ENCODE measurements around the gene UTS2R.
A peak's percentile ranks its signal among the peaks of the same experiment; 100 is the strongest.
"Not testable (repeated sequence)": the region's sequence is repeated elsewhere in the genome, so short reads cannot be mapped to it uniquely, and the experiment has no call there.

The UTS2R gene

GRCh38 chr17:82334204-82334621 lies 37.4 kb upstream of the UTS2R start:
- DNase-seq (ENCODE audit: low read depth in 2 of 3, low spot score in 2 of 3): no peak

GRCh38 chr17:82334622-82335394 lies 36.8 kb upstream of the UTS2R start:
- DNase-seq (ENCODE audit: low read depth in 2 of 3, low spot score in 2 of 3): no peak

- no peak for DNase-seq (ENCODE audit: low read depth in 2 of 3, low spot score in 2 of 3)
Observed at GRCh38 chr17:82338858-82339633, 32.5 kb upstream of the UTS2R start.

- DNase-seq (ENCODE audit: low read depth in 2 of 3, low spot score in 2 of 3): no peak
Observed at GRCh38 chr17:82339634-82340580, 31.7 kb upstream of the UTS2R start.

- DNase-seq (ENCODE audit: low read depth in 2 of 3, low spot score in 2 of 3): no peak
Observed at GRCh38 chr17:82342361-82343079, 29.0 kb upstream of the UTS2R start.

GRCh38 chr17:82343560-82343959 lies 28.0 kb upstream of the UTS2R start:
- no peak for DNase-seq (ENCODE audit: low read depth in 2 of 3, low spot score in 2 of 3)

- DNase-seq (ENCODE audit: low read depth in 2 of 3, low spot score in 2 of 3): no peak
Observed at GRCh38 chr17:82344175-82344907, 27.2 kb upstream of the UTS2R start.

GRCh38 chr17:82345151-82345976 lies 26.2 kb upstream of the UTS2R start:
- DNase-seq (ENCODE audit: low read depth in 2 of 3, low spot score in 2 of 3): no peak

GRCh38 chr17:82346342-82347300 lies 24.9 kb upstream of the UTS2R start:
- DNase-seq (ENCODE audit: low read depth in 2 of 3, low spot score in 2 of 3): no peak

GRCh38 chr17:82347994-82348393 lies 23.6 kb upstream of the UTS2R start:
- DNase-seq (ENCODE audit: low read depth in 2 of 3, low spot score in 2 of 3): not testable (repeated sequence)

GRCh38 chr17:82348434-82348833 lies 23.1 kb upstream of the UTS2R start:
- DNase-seq (ENCODE audit: low read depth in 2 of 3, low spot score in 2 of 3): no peak

GRCh38 chr17:82348866-82349265 lies 22.7 kb upstream of the UTS2R start:
- no peak for DNase-seq (ENCODE audit: low read depth in 2 of 3, low spot score in 2 of 3)

GRCh38 chr17:82349287-82349701 lies 22.3 kb upstream of the UTS2R start:
- DNase-seq (ENCODE audit: low read depth in 2 of 3, low spot score in 2 of 3): no peak

GRCh38 chr17:82350182-82351030 lies 21.2 kb upstream of the UTS2R start:
- no peak for DNase-seq (ENCODE audit: low read depth in 2 of 3, low spot score in 2 of 3)

GRCh38 chr17:82351254-82351712 lies 20.3 kb upstream of the UTS2R start:
- no peak for DNase-seq (ENCODE audit: low read depth in 2 of 3, low spot score in 2 of 3)

- DNase-seq (ENCODE audit: low read depth in 2 of 3, low spot score in 2 of 3): peak; percentile 50 to 79 (median 71)
Observed at GRCh38 chr17:82351713-82352488, 19.7 kb upstream of the UTS2R start.

Data from activated CD8-positive, alpha-beta memory T cell treated with anti-CD3 and anti-CD28 coated beads for 48 hours (primary cell).